Right lobe of liver (tissue), 6 donors: ENCODE data around the gene PLCE1. TPM values are rescaled to one million over a fixed set of nuclear protein-coding genes. Genes with fewer than 3 reads are reported as not detected.

Experiments used
- ATAC-seq, 4 donors: fragments of 200-7000 bp; cut with Tn5 transposase; one replicate each; pipeline ENCODE4 v1.9.1; 2020; ENCODE audit warnings: mild to moderate bottlenecking in 4 of 4, moderate library complexity in 4 of 4
- DNase-seq, 3 donors: peaks; one replicate each; pipeline ENCODE4 v3.0.0-alpha.2; 2020
- H3K27ac ChIP-seq, 3 donors: fragments of 200-600 bp; one replicate each; pipeline ENCODE4 v1.8.0; 2022
- H3K27me3 ChIP-seq, 2 donors: fragments of 200-600 bp; one replicate each; pipeline ENCODE4 v1.8.0; 2022
- H3K36me3 ChIP-seq, 4 donors: fragments of 200-600 bp; sonication (generic) in 1 of 4; one replicate each; pipeline versions ENCODE4 v1.5.1 to v1.8.0; 2017 to 2022; ENCODE audit warnings: control low read depth in 1 of 4
- H3K4me1 ChIP-seq, 4 donors: fragments of 200-600 bp; sonication (generic) in 1 of 4; one replicate each; pipeline versions ENCODE4 v1.5.1 to v1.8.0; 2017 to 2022; ENCODE audit warnings: control low read depth in 1 of 4
- H3K4me3 ChIP-seq, 3 donors: fragments of 200-600 bp; one replicate each; pipeline ENCODE4 v1.8.0; 2022
- H3K9me3 ChIP-seq, 4 donors: fragments of 200-600 bp; sonication (generic) in 1 of 4; one replicate each; pipeline versions ENCODE4 v1.5.1 to v1.8.0; 2017 to 2022; ENCODE audit warnings: control low read depth in 1 of 4
- POLR2A ChIP-seq: fragments of 450-650 bp; IDR thresholded peaks from one replicate; pipeline ENCODE4 v1.6.1; 2017; ENCODE audit warnings: antibody characterized with exemption, mild to moderate bottlenecking
- WGBS: methylation state at CpG from one replicate; pipeline ENCODE4 v1.1.6; 2018; ENCODE audit warnings: low coverage, low lambda C conversion rate; ENCODE audit not compliant: insufficient coverage; ENCODE audit errors: missing lambda C conversion rate; 5-methylcytosine and 5-hydroxymethylcytosine counted together
- intact Hi-C, 2 donors: fragments of 100-400 bp; cut with DNase I; formaldehyde crosslinking; loops; one replicate each; pipeline versions ENCODE4 v1.11.2 to v1.14.1; 2022
- total RNA-seq, 6 experiments: library from RNA; depleted of rRNA in 2 of 6; stranded (reverse); fragments of >200 nt in 2 of 6; fragmentation: NEBNext Ultra II Directional in 3 of 6; extraction: Animal tissue kit (Norgen Biotek cat#: 25700) in 3 of 6; gene quantifications; one replicate each; pipeline versions ENCODE4 v1.1.0 to v1.2.4, GENCODE V29; 2016 to 2023
- TF ChIP-seq, protein P1 (sequence below), 4 donors: fragments of 200-600 bp in 3 of 4; fragments of 450-650 bp in 1 of 4; IDR thresholded peaks; one replicate each; pipeline versions ENCODE4 v1.5.1 to v1.8.0; 2016 to 2022; ENCODE audit warnings: antibody characterized with exemption in 4 of 4, mild to moderate bottlenecking in 2 of 4
- donor health status: DM: no; HTN: yes; CAD: no.
- donor health status: DM: no; HTN: no; CAD: no.
- donor health status: DM: no; HTN: no; CAD: no.
- donor health status: DM: no; HTN: yes; CAD: no.
- donor health status: DM: no; HTN: yes; CAD: no.

The PLCE1 gene
- total RNA-seq, 6 experiments from 2014 or later: 0.24 to 0.95 (median 0.55) TPM

DNA sequence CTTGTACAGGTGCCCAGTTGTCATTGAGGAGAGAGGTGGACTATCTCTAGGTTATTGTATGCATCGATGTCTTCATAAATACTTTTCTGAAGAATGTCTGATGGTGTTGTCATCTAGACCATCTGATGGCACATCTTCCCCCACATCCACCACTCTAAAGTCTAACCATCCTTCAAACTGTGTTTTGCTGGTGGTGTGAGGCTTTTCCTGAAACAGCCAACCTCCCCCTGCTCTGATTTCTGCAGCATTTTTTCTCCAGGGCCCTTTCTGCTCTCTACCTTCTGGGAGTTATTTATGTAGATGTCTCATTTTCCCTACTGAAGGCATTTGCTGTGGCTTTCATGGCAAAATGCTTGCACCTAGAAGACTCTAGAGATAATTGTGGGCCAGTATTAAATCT is 1.5 kb downstream of the PLCE1 start:
- TF ChIP-seq, protein P1, sequence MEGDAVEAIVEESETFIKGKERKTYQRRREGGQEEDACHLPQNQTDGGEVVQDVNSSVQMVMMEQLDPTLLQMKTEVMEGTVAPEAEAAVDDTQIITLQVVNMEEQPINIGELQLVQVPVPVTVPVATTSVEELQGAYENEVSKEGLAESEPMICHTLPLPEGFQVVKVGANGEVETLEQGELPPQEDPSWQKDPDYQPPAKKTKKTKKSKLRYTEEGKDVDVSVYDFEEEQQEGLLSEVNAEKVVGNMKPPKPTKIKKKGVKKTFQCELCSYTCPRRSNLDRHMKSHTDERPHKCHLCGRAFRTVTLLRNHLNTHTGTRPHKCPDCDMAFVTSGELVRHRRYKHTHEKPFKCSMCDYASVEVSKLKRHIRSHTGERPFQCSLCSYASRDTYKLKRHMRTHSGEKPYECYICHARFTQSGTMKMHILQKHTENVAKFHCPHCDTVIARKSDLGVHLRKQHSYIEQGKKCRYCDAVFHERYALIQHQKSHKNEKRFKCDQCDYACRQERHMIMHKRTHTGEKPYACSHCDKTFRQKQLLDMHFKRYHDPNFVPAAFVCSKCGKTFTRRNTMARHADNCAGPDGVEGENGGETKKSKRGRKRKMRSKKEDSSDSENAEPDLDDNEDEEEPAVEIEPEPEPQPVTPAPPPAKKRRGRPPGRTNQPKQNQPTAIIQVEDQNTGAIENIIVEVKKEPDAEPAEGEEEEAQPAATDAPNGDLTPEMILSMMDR (IDR thresholded peaks at IDR 0.05): no peak
- TF ChIP-seq POLR2A: no peak
- H3K9me3 ChIP-seq: no peaks in the 10 kb centered on the region
- H3K36me3 ChIP-seq: no peaks in the 10 kb centered on the region
- H3K4me1 ChIP-seq: no peaks in the 10 kb centered on the region
- no CpG with 5 or more reads among the region's 1 CpG for WGBS
- H3K27ac ChIP-seq: no peak overlapping the region
- intact Hi-C loops: no loop called here
- DNase-seq (no peak), ATAC-seq (no peak)
- no peaks in the 10 kb centered on the region for H3K27me3 ChIP-seq
- H3K4me3 ChIP-seq: no peak overlapping the region

DNA sequence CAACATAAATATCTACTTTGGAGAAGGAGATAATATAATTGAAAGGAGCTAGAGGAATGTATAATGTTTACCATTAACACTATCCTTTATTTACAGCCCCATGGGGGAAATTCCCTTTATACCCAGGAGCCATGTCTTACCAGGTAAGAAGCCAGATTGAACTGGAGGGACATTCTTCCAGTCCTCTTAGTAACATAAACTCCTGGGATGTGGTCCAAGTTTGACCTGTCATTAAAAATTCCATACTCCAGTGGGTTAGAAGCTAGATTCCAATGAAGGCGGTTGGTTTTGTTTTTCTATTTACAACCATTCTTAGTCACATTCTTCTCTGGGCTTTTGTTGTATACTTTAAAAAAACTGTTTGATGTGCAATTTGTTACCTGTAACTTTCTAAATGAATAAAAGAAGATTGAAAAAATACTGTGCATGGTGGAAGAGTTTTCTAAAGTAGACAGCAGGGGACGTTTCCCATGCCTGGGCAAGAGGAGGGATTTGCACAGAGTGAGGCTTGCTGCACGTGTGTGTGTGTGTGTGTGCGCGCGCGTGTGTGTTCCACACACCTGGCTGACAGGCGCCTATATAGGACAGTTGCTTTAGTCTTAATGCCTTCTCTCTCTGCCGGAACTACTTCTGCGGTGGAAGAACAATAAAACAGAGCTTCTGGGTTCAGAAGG is 2.0 kb downstream of the PLCE1 start:
- intact Hi-C loops: no loop called here
- H3K4me3 ChIP-seq: no peak overlapping the region
- no peaks in the 10 kb centered on the region for H3K4me1 ChIP-seq
- 86% methylated on average over 10 of the region's 10 CpGs for WGBS
- H3K9me3 ChIP-seq: no peaks in the 10 kb centered on the region
- no peaks in the 10 kb centered on the region for H3K36me3 ChIP-seq
- H3K27ac ChIP-seq: no peak overlapping the region
- TF ChIP-seq, protein P1 (IDR thresholded peaks at IDR 0.05): no peak
- no peak for TF ChIP-seq POLR2A
- ATAC-seq (no peak), DNase-seq (no peak)
- no peaks in the 10 kb centered on the region for H3K27me3 ChIP-seq

DNA sequence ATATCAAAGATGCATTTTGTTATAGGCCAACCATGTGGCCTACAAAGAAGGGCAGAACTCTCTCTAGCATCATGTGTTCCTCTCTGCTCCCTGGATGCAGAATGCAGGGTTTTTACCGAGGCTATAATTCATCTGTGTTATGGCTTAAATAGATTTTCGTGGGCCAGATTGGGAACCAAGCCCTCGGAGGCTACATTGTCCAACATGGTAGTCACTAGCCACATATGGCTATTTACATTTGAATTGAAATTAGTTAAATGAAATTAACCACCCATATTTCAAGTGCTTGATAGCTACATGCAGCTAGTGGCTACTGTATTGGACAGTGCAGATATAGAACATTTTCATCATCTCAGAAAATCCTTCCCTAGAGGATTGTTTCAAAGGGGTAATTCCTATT is 2.8 kb downstream of the PLCE1 start:
- H3K4me3 ChIP-seq: no peak overlapping the region
- intact Hi-C loops: no loop called here
- WGBS: 82% methylated on average over 3 of the region's 3 CpGs

DNA sequence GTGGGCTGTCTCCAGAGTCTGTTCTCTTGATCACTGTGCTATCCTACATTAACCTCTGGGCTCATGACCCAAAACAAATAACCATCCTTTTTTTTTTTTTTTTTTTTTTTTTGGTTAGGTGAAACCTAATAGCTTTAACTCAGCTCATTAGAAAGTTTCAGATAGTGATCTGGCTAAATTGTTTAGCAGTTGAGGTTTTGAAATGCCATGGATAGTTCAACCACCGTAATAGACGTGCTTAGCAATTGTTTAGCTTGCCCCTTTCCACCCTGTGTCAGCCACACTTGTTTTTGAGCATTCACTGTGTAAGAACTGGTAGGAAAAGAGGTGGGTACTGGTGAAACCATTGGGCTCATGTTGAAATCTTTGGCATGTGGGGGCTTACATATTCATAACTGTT is 3.8 kb downstream of the PLCE1 start:
- H3K27ac ChIP-seq: no peak overlapping the region
- no peaks in the 10 kb centered on the region for H3K9me3 ChIP-seq
- WGBS: 67% methylated on average over 2 of the region's 2 CpGs
- no peak overlapping the region for H3K4me3 ChIP-seq
- intact Hi-C loops: no loop called here
- DNase-seq (no peak), ATAC-seq (no peak)
- no peaks in the 10 kb centered on the region for H3K27me3 ChIP-seq
- H3K36me3 ChIP-seq: no peaks in the 10 kb centered on the region
- TF ChIP-seq, protein P1 (IDR thresholded peaks at IDR 0.05): no peak
- TF ChIP-seq POLR2A: no peak
- no peaks in the 10 kb centered on the region for H3K4me1 ChIP-seq

More for the DNA sequence above, 2.8 kb downstream of the PLCE1 start:
- TF ChIP-seq, protein P1 (IDR thresholded peaks at IDR 0.05): no peak
- TF ChIP-seq POLR2A: no peak
- Histone ChIP-seq H3K4me1 (no peaks in the 10 kb centered on the region), H3K27me3 (no peaks in the 10 kb centered on the region), H3K27ac (no peak overlapping the region), H3K9me3 (no peaks in the 10 kb centered on the region), H3K36me3 (no peaks in the 10 kb centered on the region)
- DNase-seq (no peak), ATAC-seq (no peak)
